Common myeloid progenitor, CD34-positive (primary cell): ENCODE data around the gene ITPRIP.

Experiments used
- CTCF ChIA-PET: fragments of 350-600 bp; sonication (Branson Sonifier 250); formaldehyde crosslinking; loops from one replicate; lab custom pipeline; 2021; ENCODE audit warnings: antibody characterized with exemption; lab: Charles Lee
- POLR2A ChIA-PET: fragments of 350-600 bp; sonication (Branson Sonifier 250); formaldehyde crosslinking; loops from one replicate; lab custom pipeline; 2021; ENCODE audit warnings: antibody characterized with exemption; lab: Charles Lee
- DNase-seq, 3 donors: peaks; one replicate each; pipeline versions ENCODE4 v3.0.0 to v3.0.0-alpha.2; 2013
- H3K27ac ChIP-seq, 2 experiments: 1 replicate in 1 of 2; 2 replicates in 1 of 2; pipeline ENCODE4 v1.7.0; 2013; ENCODE audit warnings: inconsistent platforms in 2 of 2, low read length in 2 of 2, mild to moderate bottlenecking in 2 of 2, low read depth in 1 of 2, moderate library complexity in 1 of 2; ENCODE audit not compliant: severe bottlenecking in 2 of 2, insufficient read depth in 1 of 2, poor library complexity in 1 of 2
- H3K27me3 ChIP-seq, 5 experiments: replicated peaks in 2 of 5; 1 replicate in 3 of 5; 2 replicates in 2 of 5; pipeline versions ENCODE4 v1.6.1 to v1.7.0; 2013; ENCODE audit warnings: low read length in 4 of 5, mild to moderate bottlenecking in 2 of 5, moderate library complexity in 2 of 5, inconsistent platforms in 1 of 5; ENCODE audit not compliant: insufficient read depth in 5 of 5, control insufficient read depth in 4 of 5
- H3K36me3 ChIP-seq, 4 experiments: 1 replicate in 2 of 4; 2 replicates in 2 of 4; pipeline versions ENCODE4 v1.6.1 to v1.7.0; 2013; ENCODE audit warnings: low read length in 3 of 4, control low read depth in 1 of 4, mild to moderate bottlenecking in 1 of 4; ENCODE audit not compliant: control insufficient read depth in 4 of 4, insufficient read depth in 4 of 4
- H3K4me1 ChIP-seq, 4 experiments: 1 replicate in 3 of 4; 2 replicates in 1 of 4; pipeline versions ENCODE4 v1.6.1 to v1.7.1; 2013; ENCODE audit warnings: low read length in 3 of 4, mild to moderate bottlenecking in 3 of 4, control low read depth in 1 of 4, inconsistent platforms in 1 of 4, moderate library complexity in 1 of 4; ENCODE audit not compliant: control insufficient read depth in 4 of 4, insufficient read depth in 4 of 4; ENCODE audit errors: control extremely low read depth in 1 of 4
- H3K4me3 ChIP-seq, 7 experiments: 1 replicate in 4 of 7; 2 replicates in 3 of 7; pipeline versions ENCODE4 v1.5.1 to v1.7.0; 2013; ENCODE audit warnings: mild to moderate bottlenecking in 7 of 7, low read length in 6 of 7, moderate library complexity in 6 of 7, inconsistent platforms in 2 of 7, low read depth in 2 of 7, control low read depth in 1 of 7; ENCODE audit not compliant: insufficient read depth in 4 of 7, control insufficient read depth in 1 of 7; ENCODE audit errors: extremely low read depth in 1 of 7
- H3K9me3 ChIP-seq, 5 experiments: 1 replicate in 4 of 5; 2 replicates in 1 of 5; pipeline versions ENCODE4 v1.6.1 to v1.7.1; 2013; ENCODE audit warnings: low read length in 4 of 5, mild to moderate bottlenecking in 2 of 5, inconsistent platforms in 1 of 5, low read depth in 1 of 5, moderate library complexity in 1 of 5; ENCODE audit not compliant: control insufficient read depth in 4 of 5, insufficient read depth in 2 of 5; ENCODE audit errors: control extremely low read depth in 1 of 5
- WGBS: methylation state at CpG from one replicate; pipeline ENCODE4 v1.1.5; 2013; ENCODE audit not compliant: insufficient coverage; 5-methylcytosine and 5-hydroxymethylcytosine counted together

ITPRIP gene

GRCh38 chr10:104331208-104331838 lies 6.9 kb downstream of the ITPRIP start:
- no peaks in the 10 kb centered on the region for H3K9me3 ChIP-seq
- WGBS: 86% methylated on average over 8 of the region's 9 CpGs
- H3K36me3 ChIP-seq: peaks cover 0 to 37% (median 1%) of the 10 kb centered on the region in 4 experiments
- DNase-seq: no peak
- POLR2A ChIA-PET: no interaction called here
- H3K27ac ChIP-seq: no peak overlapping the region
- peaks cover 17 to 84% (median 67%) of the 10 kb centered on the region in 4 experiments for H3K4me1 ChIP-seq
- no peaks in the 10 kb centered on the region for H3K27me3 ChIP-seq
- H3K4me3 ChIP-seq: no peak overlapping the region
- CTCF ChIA-PET: interaction anchor here (0.9 to 2.8 kb wide), 4 partner anchors 16 to 25 kb away, joined by 3 to 21 read pairs (median 12); no protein-coding TSS in a partner anchor

- WGBS: 82% methylated on average over 5 of the region's 8 CpGs
- ChIA-PET CTCF (interaction anchor here (1.0 to 2.8 kb wide), 10 partner anchors 9 to 39 kb away, joined by 3 to 21 read pairs (median 6); partner anchors contain the start of genes CFAP58 and ITPRIP), POLR2A (no interaction called here)
- no peaks in the 10 kb centered on the region for H3K9me3 ChIP-seq
- H3K27me3 ChIP-seq: no peaks in the 10 kb centered on the region
- H3K4me1 ChIP-seq: peaks cover 17 to 84% (median 69%) of the 10 kb centered on the region in 4 experiments
- no peak overlapping the region for H3K4me3 ChIP-seq
- no peak overlapping the region for H3K27ac ChIP-seq
- H3K36me3 ChIP-seq: peaks cover 0 to 35% (median 1%) of the 10 kb centered on the region in 4 experiments
- no peak for DNase-seq
These were observed 7.8 kb downstream of the ITPRIP start for GRCh38 chr10:104330168-104331110.

- WGBS: 90% methylated on average over 3 of the region's 3 CpGs
- H3K27me3 ChIP-seq: no peaks in the 10 kb centered on the region
- H3K9me3 ChIP-seq: no peaks in the 10 kb centered on the region
- peaks cover 16 to 87% (median 73%) of the 10 kb centered on the region in 4 experiments for H3K4me1 ChIP-seq
- no peak for DNase-seq
- CTCF ChIA-PET: interaction anchor here (1.0 to 2.8 kb wide), 10 partner anchors 9 to 39 kb away, joined by 3 to 21 read pairs (median 6); partner anchors contain the start of genes CFAP58 and ITPRIP
- POLR2A ChIA-PET: no interaction called here
- peak overlapping the region in 1 of 2 experiments; percentile 61 for H3K27ac ChIP-seq
- H3K4me3 ChIP-seq: peak overlapping the region in 3 of 7 experiments; percentile 16 to 58 (median 38)
- H3K36me3 ChIP-seq: peaks cover 0 to 28% (median under 1%) of the 10 kb centered on the region in 4 experiments
These were observed 8.5 kb downstream of the ITPRIP start for GRCh38 chr10:104329735-104330134.

DNA sequence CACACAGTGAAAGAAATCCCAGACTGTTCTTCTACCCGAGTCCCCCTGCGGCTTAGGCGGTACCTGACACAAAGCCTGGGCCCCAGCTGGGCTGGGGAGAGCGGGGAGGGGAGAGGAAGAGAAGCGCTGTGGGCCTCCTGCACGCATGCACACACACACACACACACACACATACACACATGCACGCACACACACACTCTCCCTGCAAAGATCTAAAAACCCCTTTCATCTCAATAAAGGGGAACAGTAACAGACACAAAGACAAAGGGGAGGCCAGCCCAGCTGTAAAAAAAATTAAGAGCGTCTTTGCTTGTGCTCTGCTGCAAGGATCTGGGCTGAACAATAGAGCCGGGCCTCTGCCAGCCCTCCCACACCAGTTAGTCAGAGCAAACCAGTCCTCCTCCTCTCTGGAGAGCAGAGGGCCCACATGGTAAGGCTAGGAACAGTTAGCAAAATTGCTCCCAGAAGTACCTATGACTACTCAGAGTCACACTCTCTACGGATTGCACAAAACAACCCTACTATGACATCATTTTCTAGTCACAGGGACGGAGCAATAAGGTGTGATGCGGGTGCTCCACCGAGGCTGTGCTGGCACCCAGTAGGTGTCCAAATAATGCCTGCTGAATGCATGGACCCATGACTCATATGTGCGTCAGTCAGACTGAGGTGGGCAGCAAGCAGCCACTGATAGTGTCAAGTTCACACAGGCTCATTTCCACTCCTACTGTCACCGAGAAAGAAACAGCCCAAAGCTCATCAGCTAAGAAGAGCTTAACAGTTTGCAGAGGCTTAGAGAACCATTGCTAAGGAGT lies 9.2 kb downstream of the ITPRIP start:
- Histone ChIP-seq H3K27me3 (no peaks in the 10 kb centered on the region), H3K9me3 (no peaks in the 10 kb centered on the region), H3K27ac (peak overlapping the region in 1 of 2 experiments; percentile 61), H3K4me3 (peak overlapping the region in 6 of 7 experiments; percentile 25 to 70 (median 55)), H3K4me1 (peaks cover 17 to 92% (median 79%) of the 10 kb centered on the region in 4 experiments), H3K36me3 (peaks cover 0 to 22% (median 0%) of the 10 kb centered on the region in 4 experiments)
- CTCF ChIA-PET: interaction anchor here (0.7 to 2.8 kb wide), 14 partner anchors 8 to 54 kb away, joined by 3 to 21 read pairs (median 4); partner anchors contain the start of genes CFAP58 and ITPRIP
- POLR2A ChIA-PET: interaction anchor here (0.7 to 1.1 kb wide), 2 partner anchors 8 to 90 kb away, joined by 3 to 4 read pairs; no protein-coding TSS in a partner anchor
- DNase-seq: peak; percentile 54 to 89 (median 83)
- 65% methylated on average over 7 of the region's 15 CpGs for WGBS

- H3K27ac ChIP-seq: peak overlapping the region; percentile 10 to 61
- no peaks in the 10 kb centered on the region for H3K9me3 ChIP-seq
- H3K4me3 ChIP-seq: peak overlapping the region in 6 of 7 experiments; percentile 25 to 70 (median 55)
- peaks cover 19 to 93% (median 83%) of the 10 kb centered on the region in 4 experiments for H3K4me1 ChIP-seq
- no peaks in the 10 kb centered on the region for H3K27me3 ChIP-seq
- ChIA-PET POLR2A (interaction anchor here (1.1 kb wide), 1 partner anchor 9 kb away, joined by 4 read pairs; no protein-coding TSS in a partner anchor), CTCF (interaction anchor here (0.7 to 2.8 kb wide), 6 partner anchors 10 to 53 kb away, joined by 3 to 11 read pairs (median 4); partner anchors contain the start of gene ITPRIP)
- WGBS: 0% methylated on average over 2 of the region's 3 CpGs
- peaks cover 0 to 19% (median 0%) of the 10 kb centered on the region in 4 experiments for H3K36me3 ChIP-seq
- no peak for DNase-seq
These were observed 9.7 kb downstream of the ITPRIP start for GRCh38 chr10:104328646-104328895.
